GM12873 (cell line): ENCODE measurements around the gene MSH3.

Experiments
- CTCF ChIP-seq: IDR thresholded peaks from 2 replicates; pipeline ENCODE4 v1.5.1; 2012; ENCODE audit warnings: low read depth, mild to moderate bottlenecking, moderate library complexity, low read length, control low read depth; ENCODE audit not compliant: insufficient read depth; ENCODE audit errors: missing control alignments

Gene MSH3

GRCh38 chr5:80804332-80804731 is 149.9 kb downstream of the MSH3 start:
- no peak for TF ChIP-seq CTCF

GRCh38 chr5:80805038-80805437 is 150.6 kb downstream of the MSH3 start:
- TF ChIP-seq CTCF: no peak

DNA sequence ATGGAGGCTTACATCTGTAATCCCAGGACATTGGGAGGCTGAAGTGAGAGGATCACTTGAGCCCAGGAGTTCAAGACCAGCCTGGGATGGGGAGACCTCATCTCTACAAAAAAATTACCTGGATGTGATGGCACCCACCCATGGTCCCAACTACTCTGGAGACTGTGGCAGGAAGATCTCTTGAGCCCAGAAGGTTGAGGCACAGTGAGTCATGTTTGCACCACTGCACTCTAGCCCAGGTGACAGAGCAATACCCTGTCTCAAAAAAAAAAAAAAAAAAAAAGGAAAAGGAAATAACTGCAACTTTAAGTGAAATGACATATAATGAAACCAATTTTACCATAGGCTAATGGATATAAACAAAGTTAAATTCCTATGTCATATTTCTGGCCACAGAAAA is 152.5 kb downstream of the MSH3 start:
- TF ChIP-seq CTCF: no peak

GRCh38 chr5:80809451-80809850 is 155.0 kb downstream of the MSH3 start:
- no peak for TF ChIP-seq CTCF

- no peak for TF ChIP-seq CTCF
Measured at GRCh38 chr5:80810425-80810824, 156.0 kb downstream of the MSH3 start.

- no peak for TF ChIP-seq CTCF
Measured at GRCh38 chr5:80816590-80816989, 162.1 kb downstream of the MSH3 start.

GRCh38 chr5:80820685-80821084 is 166.2 kb downstream of the MSH3 start:
- TF ChIP-seq CTCF: no peak
